Neural progenitor cell (in vitro differentiated cells): ENCODE results near the gene GAB1.

Experiments
- EZH2 ChIP-seq: fragments of 200-600 bp; sonication (generic); IDR thresholded peaks from 2 replicates; pipeline ENCODE4 v1.6.1; 2017; ENCODE audit warnings: antibody characterized with exemption, mild to moderate bottlenecking, moderate library complexity
- EZH2phosphoT487 ChIP-seq: fragments of 200-600 bp; sonication (generic); IDR thresholded peaks from 2 replicates; pipeline ENCODE4 v1.6.1; 2017; ENCODE audit warnings: antibody characterized with exemption
- TF ChIP-seq, protein P1 (sequence below): fragments of 200-600 bp; sonication (generic); IDR thresholded peaks from 2 replicates; pipeline ENCODE4 v1.5.1; 2017; ENCODE audit warnings: antibody characterized with exemption, mild to moderate bottlenecking

DNA sequence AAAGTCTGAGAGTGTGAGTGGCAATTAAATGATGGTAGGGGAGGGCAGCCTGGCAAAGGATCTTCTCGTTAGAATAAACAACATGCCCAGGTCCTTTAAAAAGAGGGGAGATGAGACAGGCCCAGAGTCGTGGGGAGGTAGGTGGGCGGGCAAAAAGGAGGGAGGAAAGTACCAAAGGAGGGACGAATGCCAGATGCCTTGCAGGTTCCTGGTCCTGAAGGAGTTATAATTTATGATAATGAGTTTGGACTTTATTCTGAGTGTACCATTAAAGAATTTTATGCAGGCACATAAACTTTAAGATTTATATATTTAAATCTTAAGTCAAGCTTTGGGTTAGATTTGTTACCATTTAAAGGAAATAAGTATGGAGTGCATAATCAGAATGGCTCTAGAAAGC lies 114.5 kb downstream of the GAB1 start:
- TF ChIP-seq EZH2phosphoT487 (no peak), EZH2 (no peak)
- TF ChIP-seq, protein P1, sequence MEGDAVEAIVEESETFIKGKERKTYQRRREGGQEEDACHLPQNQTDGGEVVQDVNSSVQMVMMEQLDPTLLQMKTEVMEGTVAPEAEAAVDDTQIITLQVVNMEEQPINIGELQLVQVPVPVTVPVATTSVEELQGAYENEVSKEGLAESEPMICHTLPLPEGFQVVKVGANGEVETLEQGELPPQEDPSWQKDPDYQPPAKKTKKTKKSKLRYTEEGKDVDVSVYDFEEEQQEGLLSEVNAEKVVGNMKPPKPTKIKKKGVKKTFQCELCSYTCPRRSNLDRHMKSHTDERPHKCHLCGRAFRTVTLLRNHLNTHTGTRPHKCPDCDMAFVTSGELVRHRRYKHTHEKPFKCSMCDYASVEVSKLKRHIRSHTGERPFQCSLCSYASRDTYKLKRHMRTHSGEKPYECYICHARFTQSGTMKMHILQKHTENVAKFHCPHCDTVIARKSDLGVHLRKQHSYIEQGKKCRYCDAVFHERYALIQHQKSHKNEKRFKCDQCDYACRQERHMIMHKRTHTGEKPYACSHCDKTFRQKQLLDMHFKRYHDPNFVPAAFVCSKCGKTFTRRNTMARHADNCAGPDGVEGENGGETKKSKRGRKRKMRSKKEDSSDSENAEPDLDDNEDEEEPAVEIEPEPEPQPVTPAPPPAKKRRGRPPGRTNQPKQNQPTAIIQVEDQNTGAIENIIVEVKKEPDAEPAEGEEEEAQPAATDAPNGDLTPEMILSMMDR: no peak
